K562 (cell line): ENCODE measurements around the gene MMP24OS. TPM values are rescaled to one million over a fixed set of nuclear protein-coding genes. Genes with fewer than 3 reads are reported as not detected.

ENCODE experiments used
- IRF1 ChIP-seq: sonication (generic); formaldehyde crosslinking; IDR thresholded peaks from 2 replicates; pipeline ENCODE4 v1.8.0; 2022; ENCODE audit warnings: missing genetic modification reagents, mild to moderate bottlenecking, borderline replicate concordance
- REST ChIP-seq, 2 experiments: fragments of 450-650 bp; formaldehyde crosslinking in 1 of 2; IDR thresholded peaks; 2 replicates each; pipeline versions ENCODE4 v1.4.0 to v1.6.1; 2014 to 2020; ENCODE audit warnings: mild to moderate bottlenecking in 2 of 2, borderline replicate concordance in 1 of 2, low read depth in 1 of 2
- polyA plus RNA-seq, 8 experiments: library from polyadenylated mRNA; depleted of rRNA in 4 of 8; stranded (reverse) in 5 of 8; unstranded in 3 of 8; fragments of >200 nt; fragmentation: Nextera tagmentation in 2 of 8; fragmentation: Illumina TruSeq in 1 of 8; extraction: Ambion mirVana in 2 of 8; extraction: Trizol in 1 of 8; gene quantifications; 2 replicates each; pipeline versions ENCODE4 v1.2.1 to v1.2.3, GENCODE V29; 2011 to 2014; ENCODE audit warnings: inconsistent platforms in 1 of 8, missing spikeins in 1 of 8
- total RNA-seq, 7 experiments: library from RNA; depleted of rRNA in 6 of 7; stranded (reverse); fragments of >200 nt in 6 of 7; fragmentation: Illumina TruSeq in 2 of 7; extraction: Trizol in 2 of 7; gene quantifications; 2 replicates each; pipeline versions ENCODE4 v1.2.1 to v1.2.3, GENCODE V29; 2011 to 2021; ENCODE audit warnings: low replicate concordance in 1 of 7

MMP24OS gene
- total and polyA plus RNA-seq, 9 of the 15 experiments (the other 6 are each of a cell fraction or from before 2014, with no cell fraction given) = 0.92 to 41.5 (median 11.4) TPM

- TF ChIP-seq REST (IDR thresholded peaks at IDR 0.05; ENCODE audit: borderline replicate concordance) = no peak
- TF ChIP-seq REST (CRISPR knock-in tag; IDR thresholded peaks at IDR 0.05; ENCODE audit: low read depth) = no peak
- TF ChIP-seq IRF1 = no peak
Measured at GRCh38 chr20:35319871-35320197, 41.9 kb upstream of the MMP24OS start (continued).
